ENCODE data around the gene ARAF. TPM values are rescaled to one million over a fixed set of nuclear protein-coding genes. Genes with fewer than 3 reads are reported as not detected.
"Not testable (repeated sequence)": the region's sequence is repeated elsewhere in the genome, so short reads cannot be mapped to it uniquely, and the experiment has no call there.

The ARAF gene
- total RNA-seq, 1 donor from 2014 or later = 76.8 TPM

DNA sequence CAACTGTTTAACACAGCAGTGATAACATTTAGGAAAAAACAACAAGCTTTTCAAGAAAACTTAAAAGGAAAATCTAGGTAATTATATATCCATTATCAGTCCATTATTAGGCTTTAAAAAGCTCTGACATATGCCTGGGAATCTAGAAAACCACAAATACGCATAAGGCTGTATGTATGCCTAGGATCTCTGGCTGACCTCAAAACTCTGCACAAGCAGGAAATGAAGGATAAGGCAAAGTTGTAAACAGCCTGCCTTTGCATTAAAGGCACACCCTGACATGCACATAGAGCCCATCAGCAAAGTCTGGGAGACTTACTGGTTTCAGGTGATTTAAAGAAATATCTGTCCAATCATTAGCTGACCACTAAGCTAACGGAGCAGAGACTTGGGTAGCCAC is 35.3 kb downstream of the ARAF start:
- H3K27ac Mint-ChIP-seq = no peak overlapping the region
- peaks cover 29% of the 10 kb centered on the region for H3K9me3 Mint-ChIP-seq (ENCODE audit: low read depth)
- TF ChIP-seq, protein P1, sequence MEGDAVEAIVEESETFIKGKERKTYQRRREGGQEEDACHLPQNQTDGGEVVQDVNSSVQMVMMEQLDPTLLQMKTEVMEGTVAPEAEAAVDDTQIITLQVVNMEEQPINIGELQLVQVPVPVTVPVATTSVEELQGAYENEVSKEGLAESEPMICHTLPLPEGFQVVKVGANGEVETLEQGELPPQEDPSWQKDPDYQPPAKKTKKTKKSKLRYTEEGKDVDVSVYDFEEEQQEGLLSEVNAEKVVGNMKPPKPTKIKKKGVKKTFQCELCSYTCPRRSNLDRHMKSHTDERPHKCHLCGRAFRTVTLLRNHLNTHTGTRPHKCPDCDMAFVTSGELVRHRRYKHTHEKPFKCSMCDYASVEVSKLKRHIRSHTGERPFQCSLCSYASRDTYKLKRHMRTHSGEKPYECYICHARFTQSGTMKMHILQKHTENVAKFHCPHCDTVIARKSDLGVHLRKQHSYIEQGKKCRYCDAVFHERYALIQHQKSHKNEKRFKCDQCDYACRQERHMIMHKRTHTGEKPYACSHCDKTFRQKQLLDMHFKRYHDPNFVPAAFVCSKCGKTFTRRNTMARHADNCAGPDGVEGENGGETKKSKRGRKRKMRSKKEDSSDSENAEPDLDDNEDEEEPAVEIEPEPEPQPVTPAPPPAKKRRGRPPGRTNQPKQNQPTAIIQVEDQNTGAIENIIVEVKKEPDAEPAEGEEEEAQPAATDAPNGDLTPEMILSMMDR (IDR thresholded peaks at IDR 0.05; ENCODE audit: unreplicated experiment) = no peak
- no peak overlapping the region for H3K4me3 Mint-ChIP-seq (ENCODE audit: low read depth)
- H3K4me1 Mint-ChIP-seq (ENCODE audit: low read depth) = no peaks in the 10 kb centered on the region
- H3K27me3 Mint-ChIP-seq = no peaks in the 10 kb centered on the region
- DNase-seq (ENCODE audit: low spot score, unreplicated experiment) = no peak
- H3K36me3 Mint-ChIP-seq (ENCODE audit: insufficient read depth) = no peaks in the 10 kb centered on the region

DNA sequence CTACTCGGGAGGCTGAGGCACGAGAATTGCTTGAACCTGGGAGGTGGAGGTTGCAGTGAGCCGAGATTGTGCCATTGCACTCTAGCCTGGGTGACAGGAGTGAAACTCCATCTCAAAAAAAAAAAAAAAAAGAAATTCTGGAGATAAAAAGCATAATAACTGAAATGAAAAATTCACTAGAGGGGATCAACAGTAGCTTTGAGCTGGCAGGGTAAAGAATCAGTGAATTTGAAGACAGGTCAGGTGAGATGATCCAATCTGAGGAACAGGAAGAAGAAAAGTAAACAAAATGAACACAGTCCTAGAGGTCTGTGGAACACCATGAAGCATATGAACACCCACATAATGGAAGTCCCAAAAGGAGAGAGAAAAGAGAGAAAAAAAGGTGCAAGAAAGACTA is 36.2 kb downstream of the ARAF start:
- Mint-ChIP-seq H3K4me3 (ENCODE audit: low read depth) (no peak overlapping the region), H3K4me1 (ENCODE audit: low read depth) (no peaks in the 10 kb centered on the region), H3K27ac (no peak overlapping the region), H3K36me3 (ENCODE audit: insufficient read depth) (no peaks in the 10 kb centered on the region), H3K27me3 (no peaks in the 10 kb centered on the region), H3K9me3 (ENCODE audit: low read depth) (peaks cover 36% of the 10 kb centered on the region)
- DNase-seq (ENCODE audit: low spot score, unreplicated experiment) = no peak
- TF ChIP-seq, protein P1 (IDR thresholded peaks at IDR 0.05; ENCODE audit: unreplicated experiment) = no peak

DNA sequence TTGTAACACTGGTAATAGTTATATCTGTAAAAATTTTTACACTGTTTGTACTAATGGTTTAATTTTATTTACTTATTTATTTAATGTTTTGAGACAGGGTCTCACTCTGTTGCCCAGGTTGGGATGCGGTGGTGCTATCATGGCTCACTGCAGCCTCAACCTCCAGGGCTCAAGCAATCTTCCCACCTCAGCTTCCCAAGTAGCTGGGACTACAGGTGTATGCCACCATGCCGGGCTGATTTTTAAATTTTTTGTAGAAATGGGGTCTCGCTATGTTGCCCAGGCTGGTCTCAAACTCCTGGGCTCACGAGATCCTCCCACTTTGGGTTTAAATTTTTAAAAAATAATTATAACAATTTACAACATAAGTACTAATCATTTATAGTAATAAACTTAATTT is 42.1 kb downstream of the ARAF start:
- DNase-seq (ENCODE audit: low spot score, unreplicated experiment); H3K27ac Mint-ChIP-seq; H3K27me3 Mint-ChIP-seq; H3K4me3 Mint-ChIP-seq (ENCODE audit: low read depth); H3K36me3 Mint-ChIP-seq (ENCODE audit: insufficient read depth); H3K4me1 Mint-ChIP-seq (ENCODE audit: low read depth): not testable (repeated sequence)
- peaks cover 21% of the 10 kb centered on the region for H3K9me3 Mint-ChIP-seq (ENCODE audit: low read depth)

DNA sequence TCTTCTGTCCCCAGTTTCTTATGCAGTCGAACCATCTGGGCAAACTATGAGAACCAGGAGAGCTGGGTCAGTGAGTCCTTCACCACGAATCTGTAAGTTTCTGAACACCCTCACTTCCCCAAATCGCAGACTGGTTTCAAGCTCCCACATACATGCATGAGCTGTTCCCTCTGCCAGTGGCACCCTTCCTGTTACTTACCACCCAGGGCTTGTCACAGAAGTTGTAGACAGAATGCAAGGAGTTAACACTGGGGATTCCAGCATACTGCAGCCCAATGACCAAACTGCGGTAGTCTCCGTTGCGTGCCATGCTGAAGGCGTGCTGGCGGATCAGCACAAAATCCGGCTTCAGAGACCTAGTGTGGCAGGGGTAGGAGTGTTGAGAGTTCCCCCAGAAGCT is 44.0 kb downstream of the ARAF start:
- Mint-ChIP-seq H3K4me3 (ENCODE audit: low read depth) (no peak overlapping the region), H3K27ac (no peak overlapping the region), H3K4me1 (ENCODE audit: low read depth) (no peaks in the 10 kb centered on the region), H3K9me3 (ENCODE audit: low read depth) (peaks cover 18% of the 10 kb centered on the region), H3K27me3 (no peaks in the 10 kb centered on the region), H3K36me3 (ENCODE audit: insufficient read depth) (no peaks in the 10 kb centered on the region)
- TF ChIP-seq, protein P1 (IDR thresholded peaks at IDR 0.05; ENCODE audit: unreplicated experiment) = no peak
- DNase-seq (ENCODE audit: low spot score, unreplicated experiment) = no peak

DNA sequence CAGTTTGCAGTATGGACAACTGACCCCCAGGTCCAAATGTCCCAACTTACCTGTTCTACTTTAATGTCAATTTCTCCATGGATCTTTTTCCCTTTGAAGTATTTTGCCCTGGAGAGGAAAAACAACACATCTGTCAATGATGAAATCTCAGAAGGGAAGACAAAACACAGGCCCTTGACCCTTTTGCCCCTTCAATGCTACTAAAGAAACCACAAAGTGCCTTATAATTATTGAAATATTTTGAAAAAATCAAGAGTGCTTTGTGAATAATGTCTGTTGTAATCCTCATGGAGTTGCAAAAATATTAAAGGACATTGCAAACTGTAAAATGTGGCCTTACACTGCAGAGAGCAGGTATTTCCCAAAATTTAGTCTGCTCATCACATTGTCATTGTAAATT is 46.1 kb downstream of the ARAF start:
- no peaks in the 10 kb centered on the region for H3K27me3 Mint-ChIP-seq
- H3K9me3 Mint-ChIP-seq (ENCODE audit: low read depth) = no peaks in the 10 kb centered on the region
- H3K4me3 Mint-ChIP-seq (ENCODE audit: low read depth) = no peak overlapping the region
- TF ChIP-seq, protein P1 (IDR thresholded peaks at IDR 0.05; ENCODE audit: unreplicated experiment) = no peak
- no peaks in the 10 kb centered on the region for H3K4me1 Mint-ChIP-seq (ENCODE audit: low read depth)
- H3K36me3 Mint-ChIP-seq (ENCODE audit: insufficient read depth) = no peaks in the 10 kb centered on the region
- no peak for DNase-seq (ENCODE audit: low spot score, unreplicated experiment)
- no peak overlapping the region for H3K27ac Mint-ChIP-seq

DNA sequence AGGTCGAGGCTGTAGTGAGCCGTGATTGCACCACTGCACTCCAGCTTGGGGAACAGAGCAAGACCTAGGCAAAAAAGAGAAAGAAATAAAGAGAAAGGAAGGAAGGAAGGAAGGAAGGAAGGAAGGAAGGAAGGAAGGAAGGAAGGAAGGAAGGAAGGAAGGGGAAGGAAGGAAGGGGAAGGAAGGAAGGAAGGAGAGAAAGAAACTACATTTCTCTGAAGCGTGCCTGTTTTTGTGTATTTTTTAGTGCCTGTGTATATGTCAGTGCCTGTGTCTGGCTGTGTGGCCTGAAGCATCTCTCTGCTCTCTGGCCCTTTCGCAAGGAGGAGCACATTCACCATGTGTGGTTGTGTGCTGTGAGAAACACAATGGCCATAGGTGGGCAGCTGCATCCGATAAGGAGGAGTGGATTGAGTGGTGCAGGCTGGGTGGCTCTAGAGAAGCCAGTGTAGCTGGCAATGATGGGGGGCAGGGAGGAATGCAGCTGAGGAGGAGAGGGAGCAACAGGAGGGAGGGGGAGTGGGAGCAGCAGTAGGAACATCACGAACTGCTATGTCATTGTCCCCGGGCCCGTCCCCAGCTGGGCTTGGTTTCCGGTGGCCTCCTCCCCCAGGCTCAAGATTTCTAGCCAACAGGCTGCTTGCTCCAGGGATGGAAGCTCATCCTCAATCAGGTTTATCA is 47.3 kb downstream of the ARAF start:
- no peaks in the 10 kb centered on the region for H3K9me3 Mint-ChIP-seq (ENCODE audit: low read depth)
- no peak overlapping the region for H3K4me3 Mint-ChIP-seq (ENCODE audit: low read depth)
- H3K27me3 Mint-ChIP-seq = no peaks in the 10 kb centered on the region
- TF ChIP-seq, protein P1 (IDR thresholded peaks at IDR 0.05; ENCODE audit: unreplicated experiment) = no peak
- H3K36me3 Mint-ChIP-seq (ENCODE audit: insufficient read depth) = no peaks in the 10 kb centered on the region
- no peak for DNase-seq (ENCODE audit: low spot score, unreplicated experiment)
- no peak overlapping the region for H3K27ac Mint-ChIP-seq
- H3K4me1 Mint-ChIP-seq (ENCODE audit: low read depth) = no peaks in the 10 kb centered on the region
